ENCODE data around the gene TJP2.

TJP2 gene

DNA sequence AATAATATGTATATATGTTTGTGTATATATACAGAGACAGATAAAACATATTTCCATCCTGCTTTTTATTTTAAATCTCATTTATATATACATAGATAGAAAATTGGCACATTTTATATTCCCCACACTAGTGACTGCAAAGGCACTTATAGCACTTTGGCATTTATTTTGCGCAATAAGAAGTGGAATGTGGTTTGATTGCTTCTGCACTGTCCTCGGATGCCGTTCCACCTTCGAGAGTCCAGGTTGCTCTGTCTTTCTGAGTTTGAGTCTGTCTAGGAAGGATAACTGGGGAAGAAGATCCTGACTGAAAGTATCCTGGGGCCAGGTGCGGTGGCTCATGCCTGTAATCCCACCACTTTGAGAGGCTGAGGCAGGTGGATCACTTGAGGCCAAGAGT, 84.5 kb downstream of the TJP2 start:
- no peak overlapping the region for H3K4me3 ChIP-seq (ENCODE audit: low read depth, low read length)
- TF ChIP-seq, protein P1, sequence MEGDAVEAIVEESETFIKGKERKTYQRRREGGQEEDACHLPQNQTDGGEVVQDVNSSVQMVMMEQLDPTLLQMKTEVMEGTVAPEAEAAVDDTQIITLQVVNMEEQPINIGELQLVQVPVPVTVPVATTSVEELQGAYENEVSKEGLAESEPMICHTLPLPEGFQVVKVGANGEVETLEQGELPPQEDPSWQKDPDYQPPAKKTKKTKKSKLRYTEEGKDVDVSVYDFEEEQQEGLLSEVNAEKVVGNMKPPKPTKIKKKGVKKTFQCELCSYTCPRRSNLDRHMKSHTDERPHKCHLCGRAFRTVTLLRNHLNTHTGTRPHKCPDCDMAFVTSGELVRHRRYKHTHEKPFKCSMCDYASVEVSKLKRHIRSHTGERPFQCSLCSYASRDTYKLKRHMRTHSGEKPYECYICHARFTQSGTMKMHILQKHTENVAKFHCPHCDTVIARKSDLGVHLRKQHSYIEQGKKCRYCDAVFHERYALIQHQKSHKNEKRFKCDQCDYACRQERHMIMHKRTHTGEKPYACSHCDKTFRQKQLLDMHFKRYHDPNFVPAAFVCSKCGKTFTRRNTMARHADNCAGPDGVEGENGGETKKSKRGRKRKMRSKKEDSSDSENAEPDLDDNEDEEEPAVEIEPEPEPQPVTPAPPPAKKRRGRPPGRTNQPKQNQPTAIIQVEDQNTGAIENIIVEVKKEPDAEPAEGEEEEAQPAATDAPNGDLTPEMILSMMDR (IDR thresholded peaks at IDR 0.05; ENCODE audit: low read depth, low read length), result no peak

DNA sequence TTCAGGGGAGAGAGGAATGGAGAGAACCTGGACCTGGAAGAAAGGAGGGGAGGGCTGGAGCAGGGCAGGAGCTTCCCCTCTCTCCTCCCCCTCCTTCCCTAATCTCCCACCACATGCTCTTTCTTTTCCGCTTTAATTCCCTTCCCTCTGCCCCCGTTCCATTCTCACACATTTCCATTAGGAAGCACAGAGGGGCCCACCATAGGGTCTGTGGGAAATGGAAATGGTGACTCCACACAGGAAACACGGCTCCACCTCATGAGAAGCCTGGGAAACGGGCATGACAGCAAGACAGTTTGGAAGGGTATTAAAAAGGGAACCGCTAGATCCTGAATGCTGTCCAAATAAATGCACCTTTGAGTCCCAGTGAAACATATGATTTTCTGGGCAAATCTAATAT, 86.1 kb downstream of the TJP2 start:
- H3K4me3 ChIP-seq (ENCODE audit: low read depth, low read length), result no peak overlapping the region
- TF ChIP-seq, protein P1 (IDR thresholded peaks at IDR 0.05; ENCODE audit: low read depth, low read length), result no peak

DNA sequence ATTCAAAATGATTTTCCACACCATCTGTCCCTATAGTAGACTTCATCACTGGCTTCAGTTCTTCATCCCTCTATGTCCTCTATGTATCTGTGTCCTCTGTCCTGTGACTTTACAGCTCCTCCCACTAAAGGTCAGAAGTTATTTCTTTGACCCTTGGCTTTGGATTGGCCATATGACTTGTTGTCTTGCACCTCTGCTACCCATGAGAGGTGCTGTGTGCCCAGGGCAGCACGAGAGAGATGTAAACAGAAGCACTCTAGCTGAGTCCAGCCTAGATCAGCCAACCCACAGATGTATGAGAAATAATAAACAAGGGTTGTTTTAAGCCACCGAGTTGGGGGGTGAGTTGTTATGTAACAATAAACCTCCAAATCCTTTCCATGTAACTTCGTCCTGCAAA, 87.6 kb downstream of the TJP2 start:
- TF ChIP-seq, protein P1 (IDR thresholded peaks at IDR 0.05; ENCODE audit: low read depth, low read length), result no peak
- H3K4me3 ChIP-seq (ENCODE audit: low read depth, low read length), result no peak overlapping the region

DNA sequence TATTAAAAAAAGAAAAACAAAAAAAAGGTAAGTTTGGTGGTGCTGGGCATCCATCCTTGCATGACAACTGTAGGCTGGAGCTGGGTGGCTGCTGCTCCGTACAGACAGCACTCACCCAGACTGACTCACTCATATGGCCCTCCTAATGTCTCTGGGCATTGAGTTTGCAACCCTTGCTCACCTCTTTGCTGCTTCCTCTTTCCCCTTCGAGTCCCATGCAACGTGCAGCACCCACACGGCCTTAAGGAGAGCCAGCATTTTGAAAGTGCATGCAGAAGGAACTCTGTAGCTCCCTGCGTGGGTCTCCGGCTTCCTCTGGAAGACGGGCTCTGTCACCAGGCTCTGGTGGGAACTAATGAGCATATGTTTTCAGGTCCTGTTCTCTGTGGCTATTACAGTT, 90.4 kb downstream of the TJP2 start:
- TF ChIP-seq, protein P1 (IDR thresholded peaks at IDR 0.05; ENCODE audit: low read depth, low read length), result no peak
- no peak overlapping the region for H3K4me3 ChIP-seq (ENCODE audit: low read depth, low read length)

DNA sequence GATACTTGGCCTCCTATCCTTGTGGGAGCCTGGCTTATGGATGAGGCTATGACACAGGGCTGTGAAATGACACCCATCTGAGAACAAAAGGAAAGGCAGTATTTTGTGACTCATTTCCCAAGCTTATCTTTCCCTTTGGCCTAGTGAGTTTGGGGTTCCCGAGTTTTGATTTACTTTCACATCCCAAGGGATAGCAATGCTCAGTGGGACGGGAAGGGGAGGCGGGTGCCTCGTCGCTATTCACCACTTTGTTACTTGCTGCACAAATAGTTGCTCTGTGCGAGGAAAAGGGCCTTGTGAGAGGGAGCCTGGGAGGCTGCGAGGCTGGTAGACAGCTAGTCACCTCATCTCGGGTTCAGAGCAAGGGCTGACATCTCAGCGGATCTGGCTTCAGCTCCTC, 91.8 kb downstream of the TJP2 start:
- TF ChIP-seq, protein P1 (IDR thresholded peaks at IDR 0.05; ENCODE audit: low read depth, low read length), result no peak
- no peak overlapping the region for H3K4me3 ChIP-seq (ENCODE audit: low read depth, low read length)

DNA sequence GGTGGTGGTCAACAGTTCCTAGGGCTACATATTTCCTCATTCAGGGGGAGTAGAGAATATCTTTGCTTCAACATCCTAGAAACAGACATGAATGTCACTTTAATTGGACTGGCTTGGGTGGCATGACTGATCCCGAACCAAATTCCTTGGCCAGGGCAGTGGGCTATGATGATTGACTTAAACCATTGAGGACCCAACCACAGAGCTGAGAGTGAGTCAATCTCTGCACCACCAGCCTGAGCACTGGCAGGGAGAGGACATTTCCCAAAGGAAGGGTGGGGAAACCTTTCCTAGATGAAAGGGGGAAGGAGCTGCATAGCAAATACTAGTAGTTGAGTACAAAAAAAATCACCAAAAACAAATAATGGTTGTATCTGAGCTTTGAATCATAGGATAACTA, 98.1 kb downstream of the TJP2 start:
- H3K4me3 ChIP-seq (ENCODE audit: low read depth, low read length), result no peak overlapping the region
- TF ChIP-seq, protein P1 (IDR thresholded peaks at IDR 0.05; ENCODE audit: low read depth, low read length), result no peak

DNA sequence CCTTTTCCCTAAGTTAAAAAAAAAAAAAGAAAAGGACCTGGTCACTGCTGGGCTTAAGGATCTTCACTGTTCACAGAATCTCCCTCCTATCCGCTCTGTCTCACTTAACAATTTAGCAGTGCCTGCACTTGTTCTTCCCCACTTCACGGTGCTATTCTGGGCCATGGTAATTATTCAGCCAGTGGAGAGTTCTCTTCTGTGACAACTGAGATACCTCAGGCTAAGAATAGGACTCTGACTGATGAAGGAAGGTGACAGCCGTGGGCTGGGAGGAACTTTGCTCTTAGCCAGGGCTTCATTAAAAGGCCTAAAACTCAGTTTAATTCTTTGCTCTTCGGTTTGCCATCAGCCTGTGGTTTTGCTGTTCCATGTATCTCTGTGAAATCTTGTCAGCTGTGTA, 99.1 kb downstream of the TJP2 start:
- H3K4me3 ChIP-seq (ENCODE audit: low read depth, low read length), result no peak overlapping the region
- TF ChIP-seq, protein P1 (IDR thresholded peaks at IDR 0.05; ENCODE audit: low read depth, low read length), result no peak
